HepG2 (cell line): ENCODE data around the gene OSBPL2. TPM values are rescaled to one million over a fixed set of nuclear protein-coding genes. Genes with fewer than 3 reads are reported as not detected.
A peak's percentile ranks its signal among the peaks of the same experiment; 100 is the strongest.

Source experiments
- ATAC-seq: fragments of 200-7000 bp; cut with Tn5 transposase; 3 replicates; pipeline ENCODE4 v1.9.1; 2020; ENCODE audit warnings: mild to moderate bottlenecking, moderate library complexity
- BruUV-seq: library from RNA; stranded (reverse); fragments of 400-500 nt; replicated peaks from 2 replicates; lab custom pipeline; 2021; lab: Mats Ljungman, UMichigan
- CTCF ChIA-PET: fragments of 300-600 bp; formaldehyde crosslinking; extraction: SDS; loops from one replicate; lab custom pipeline; 2021; ENCODE audit warnings: low total read pairs, inconsistent platforms, low intra/inter-chr PET ratio; lab: Yijun Ruan, JAX
- POLR2A ChIA-PET: fragments of 350-600 bp; sonication (Branson Sonifier 250); formaldehyde crosslinking; loops from one replicate; lab custom pipeline; 2020; ENCODE audit warnings: antibody characterized with exemption, inconsistent platforms; lab: Yijun Ruan, JAX
- DNase-seq: peaks from one replicate; pipeline ENCODE4 v3.0.0-alpha.2; 2015; ENCODE audit warnings: low spot score
- FAIRE-seq: peaks from 3 replicates; lab custom pipeline; 2011; peaks lifted over from hg19 to GRCh38; lab: Jason Lieb, UNC
- H2AFZ ChIP-seq: one replicate; pipeline ENCODE4 v1.6.1; 2011; ENCODE audit warnings: low read length, inconsistent platforms
- H3K27ac ChIP-seq: fragments of 300-600 bp; 3 replicates; pipeline ENCODE4 v1.8.0; 2011; ENCODE audit warnings: mixed run types, mild to moderate bottlenecking, mixed read lengths, low read length, inconsistent platforms; ENCODE audit not compliant: insufficient read depth; ENCODE audit errors: extremely low read length
- H3K27me3 ChIP-seq, 2 experiments: fragments of 200-600 bp in 1 of 2; 2 replicates in 1 of 2; 3 replicates in 1 of 2; pipeline versions ENCODE4 v1.6.0 to v1.8.0; 2011; ENCODE audit warnings: low read length in 2 of 2, mild to moderate bottlenecking in 2 of 2, moderate library complexity in 2 of 2, inconsistent platforms in 1 of 2; ENCODE audit not compliant: insufficient read depth in 2 of 2, control insufficient read depth in 1 of 2
- H3K36me3 ChIP-seq, 2 experiments: fragments of 200-600 bp in 1 of 2; replicated peaks in 1 of 2; 2 replicates in 1 of 2; 3 replicates in 1 of 2; pipeline versions ENCODE4 v1.5.1 to v1.8.0; 2011; ENCODE audit warnings: low read length in 2 of 2, inconsistent platforms in 1 of 2; ENCODE audit not compliant: insufficient read depth in 2 of 2, control insufficient read depth in 1 of 2
- H3K4me1 ChIP-seq: 2 replicates; pipeline ENCODE4 v1.5.1; 2012; ENCODE audit warnings: low read length, inconsistent platforms; ENCODE audit not compliant: insufficient read depth
- H3K4me2 ChIP-seq: 2 replicates; pipeline ENCODE4 v1.6.0; 2011; ENCODE audit warnings: low read depth, low read length, inconsistent platforms
- H3K4me3 ChIP-seq, 3 experiments: fragments of 200-600 bp in 1 of 3; sonication (generic), shearing (Covaris generic) in 1 of 3; replicated peaks in 1 of 3; 2 replicates each; pipeline ENCODE4 v1.5.1; 2011 to 2016; ENCODE audit warnings: low read length in 3 of 3, inconsistent platforms in 2 of 3, low read depth in 2 of 3, mild to moderate bottlenecking in 2 of 3, control low read depth in 1 of 3, mixed read lengths in 1 of 3; ENCODE audit not compliant: insufficient read depth in 1 of 3
- H3K79me2 ChIP-seq: one replicate; pipeline ENCODE4 v1.6.1; 2011; ENCODE audit warnings: low read length, inconsistent platforms; ENCODE audit not compliant: insufficient read depth
- H3K9ac ChIP-seq: 2 replicates; pipeline ENCODE4 v1.6.0; 2011; ENCODE audit warnings: mild to moderate bottlenecking, low read depth, low read length, inconsistent platforms; ENCODE audit not compliant: insufficient read depth
- H3K9me3 ChIP-seq: 2 replicates; pipeline ENCODE4 v1.5.1; 2012; ENCODE audit warnings: mild to moderate bottlenecking, low read length
- H4K20me1 ChIP-seq: 2 replicates; pipeline ENCODE4 v1.6.0; 2011; ENCODE audit warnings: inconsistent platforms, mild to moderate bottlenecking, low read length, moderate library complexity; ENCODE audit not compliant: insufficient read depth
- FOSL1 ChIP-seq: sonication (generic); formaldehyde crosslinking; IDR thresholded peaks from 2 replicates; pipeline ENCODE4 v1.9.0; 2021; ENCODE audit warnings: missing genetic modification reagents, borderline replicate concordance
- GTF2F1 ChIP-seq: fragments of 150-350 bp; IDR thresholded peaks from 2 replicates; pipeline ENCODE4 v1.6.1; 2014; ENCODE audit warnings: low read length
- MIXL1 ChIP-seq: IDR thresholded peaks from 2 replicates; pipeline ENCODE4 v1.6.1; 2016
- REPIN1 ChIP-seq: sonication (generic); formaldehyde crosslinking; IDR thresholded peaks from 2 replicates; pipeline ENCODE4 v1.8.0; 2022; ENCODE audit warnings: missing genetic modification reagents, low read depth, mild to moderate bottlenecking, borderline replicate concordance
- SMARCC2 ChIP-seq: fragments of 450-650 bp; IDR thresholded peaks from 2 replicates; pipeline ENCODE4 v1.6.1; 2017; ENCODE audit warnings: antibody characterized with exemption, mild to moderate bottlenecking
- ZC3H4 ChIP-seq: sonication (generic); formaldehyde crosslinking; IDR thresholded peaks from 2 replicates; pipeline ENCODE4 v1.4.0; 2020; ENCODE audit warnings: missing genetic modification reagents, borderline replicate concordance
- ZNF274 ChIP-seq: sonication (generic); formaldehyde crosslinking; IDR thresholded peaks from 2 replicates; pipeline ENCODE4 v1.5.1; 2020; ENCODE audit warnings: mild to moderate bottlenecking, missing genetic modification reagents
- ZNF329 ChIP-seq: sonication (generic); formaldehyde crosslinking; IDR thresholded peaks from 2 replicates; pipeline ENCODE4 v1.9.0; 2021; ENCODE audit warnings: low read depth, mild to moderate bottlenecking, missing genetic modification reagents
- WGBS: methylation state at CpG from one replicate; pipeline ENCODE4 v1.1.6; 2017; ENCODE audit warnings: low lambda C conversion rate; 5-methylcytosine and 5-hydroxymethylcytosine counted together
- in situ Hi-C: cut with HindIII; loops from 2 replicates; pipeline ENCODE4 v1.10.0; 2017; ENCODE audit warnings: low pct_unique_long_range_greater_than_20kb; ENCODE audit not compliant: extremely low pct_ligation_motif_present
- intact Hi-C: fragments of 100-400 bp; cut with micrococcal nuclease; formaldehyde crosslinking; loops from one replicate; pipeline ENCODE4 v1.10.0; 2022; ENCODE audit not compliant: unreplicated experiment
- polyA plus RNA-seq, 8 experiments: library from polyadenylated mRNA; depleted of rRNA in 3 of 8; stranded (reverse) in 7 of 8; unstranded in 1 of 8; fragments of >200 nt; fragmentation: Illumina TruSeq in 4 of 8; extraction: Trizol in 4 of 8; gene quantifications; 2 replicates each; pipeline versions ENCODE4 v1.2.1 to v1.2.3, GENCODE V29; 2011 to 2016; ENCODE audit warnings: low read depth in 4 of 8, missing spikeins in 1 of 8, mixed read lengths in 1 of 8; ENCODE audit not compliant: insufficient read depth in 1 of 8
- total RNA-seq, 5 experiments: library from RNA; depleted of rRNA; stranded (reverse); fragments of >200 nt; fragmentation: Illumina TruSeq; extraction: Trizol; gene quantifications; 2 replicates each; pipeline ENCODE4 v1.2.3, GENCODE V29; 2016; ENCODE audit warnings: low read depth in 1 of 5

OSBPL2 gene
- total and polyA plus RNA-seq, 2 of the 13 experiments (the other 11 are each of a cell fraction or from before 2014, with no cell fraction given) = 18.5 to 37.4 TPM

- TF ChIP-seq ZC3H4 (no peak), MIXL1 (CRISPR knock-in tag) (no peak), GTF2F1 (no peak), ZNF274 (CRISPR knock-in tag) (no peak), REPIN1 (CRISPR knock-in tag) (no peak), FOSL1 (no peak)
- peaks cover 25 to 50% of the 10 kb centered on the region in 2 experiments for H3K27me3 ChIP-seq
- H3K4me3 ChIP-seq = no peak overlapping the region
- DNase-seq = no peak
- 33% methylated on average over 8 of the region's 10 CpGs for WGBS
- no TSS peak for BruUV-seq
- H4K20me1 ChIP-seq = peaks cover under 1% of the 10 kb centered on the region; the same call in 1 of the 2 replicates
- no peak for FAIRE-seq
- CTCF ChIA-PET = no interaction called here
- in situ Hi-C loops = no loop called here
- ATAC-seq = no peak
- H3K4me1 ChIP-seq = peaks cover 21% of the 10 kb centered on the region
- no peaks in the 10 kb centered on the region for H3K36me3 ChIP-seq
- H3K9me3 ChIP-seq = no peaks in the 10 kb centered on the region
- H3K27ac ChIP-seq = no peak overlapping the region
- H3K79me2 ChIP-seq = no peaks in the 10 kb centered on the region
- POLR2A ChIA-PET = no interaction called here
- H3K9ac ChIP-seq = no peak overlapping the region
- intact Hi-C loops = no loop called here
- H2AFZ ChIP-seq = no peak overlapping the region
- H3K4me2 ChIP-seq = no peak overlapping the region
These were observed 7.6 kb upstream of the OSBPL2 start for GRCh38 chr20:62230696-62231095.

- CTCF ChIA-PET = no interaction called here
- Histone ChIP-seq H3K4me3 (no peak overlapping the region), H3K9me3 (no peaks in the 10 kb centered on the region), H2AFZ (no peak overlapping the region), H3K36me3 (no peaks in the 10 kb centered on the region), H3K4me2 (no peak overlapping the region), H3K27ac (no peak overlapping the region), H3K27me3 (peaks cover 19 to 50% of the 10 kb centered on the region in 2 experiments), H3K79me2 (no peaks in the 10 kb centered on the region), H3K4me1 (peaks cover 23% of the 10 kb centered on the region), H4K20me1 (no peaks in the 10 kb centered on the region), H3K9ac (no peak overlapping the region)
- WGBS = 29% methylated on average over 6 of the region's 6 CpGs
- POLR2A ChIA-PET = no interaction called here
- in situ Hi-C loops (no loop called here), intact Hi-C loops (no loop called here)
- ATAC-seq = no peak
- TF ChIP-seq SMARCC2 (no peak), ZNF329 (CRISPR knock-in tag) (peak; percentile 96)
- no peak for FAIRE-seq
- BruUV-seq = no TSS peak
- no peak for DNase-seq
These were observed 7.0 kb upstream of the OSBPL2 start for GRCh38 chr20:62231292-62231691.
